GM12878 (cell line): ENCODE results near the gene DENR. TPM values are rescaled to one million over a fixed set of nuclear protein-coding genes. Genes with fewer than 3 reads are reported as not detected.
A peak's percentile ranks its signal among the peaks of the same experiment; 100 is the strongest.

ENCODE experiments used
- ATAC-seq: fragments of 200-7000 bp; cut with Tn5 transposase; 3 replicates; pipeline ENCODE4 v1.9.1; 2020; ENCODE audit warnings: mild to moderate bottlenecking, moderate library complexity
- BruUV-seq: library from RNA; stranded (reverse); fragments of 400-500 nt; replicated peaks from 2 replicates; lab custom pipeline; 2021; lab: Mats Ljungman, UMichigan
- CTCF ChIA-PET: fragments of 300-600 bp; sonication (Branson Sonifier 250); formaldehyde crosslinking; extraction: SDS; loops from one replicate; lab custom pipeline; 2021; ENCODE audit warnings: inconsistent platforms; lab: Yijun Ruan, JAX
- POLR2A ChIA-PET: fragments of 350-600 bp; formaldehyde crosslinking; extraction: SDS; loops from one replicate; lab custom pipeline; 2021; ENCODE audit warnings: inconsistent platforms; lab: Charles Lee
- RAD21 ChIA-PET: fragments of 300-600 bp; sonication (Branson Sonifier 250); formaldehyde crosslinking; loops from one replicate; lab custom pipeline; 2023; ENCODE audit warnings: antibody characterized with exemption; ENCODE audit not compliant: unreplicated experiment; lab: Charles Lee
- SMC1A ChIA-PET: fragments of 300-600 bp; sonication (Branson Sonifier 250); formaldehyde crosslinking; loops from one replicate; lab custom pipeline; 2023; ENCODE audit not compliant: unreplicated experiment, uncharacterized antibody; lab: Charles Lee
- DNase-seq: peaks from one replicate; pipeline ENCODE4 v3.0.0-alpha.2; 2011; ENCODE audit warnings: low read depth, low spot score
- FAIRE-seq: peaks from 3 replicates; lab custom pipeline; 2011; peaks lifted over from hg19 to GRCh38; lab: Jason Lieb, UNC
- H2AFZ ChIP-seq: 2 replicates; pipeline ENCODE4 v1.6.0; 2011; ENCODE audit warnings: low read depth, low read length, control low read depth; ENCODE audit not compliant: control insufficient read depth
- H3K27ac ChIP-seq: 2 replicates; pipeline ENCODE4 v1.5.1; 2011; ENCODE audit warnings: control low read depth; ENCODE audit not compliant: control insufficient read depth, insufficient read depth
- H3K27me3 ChIP-seq, 2 experiments: replicated peaks in 1 of 2; 2 replicates each; pipeline versions ENCODE4 v1.6.0 to v1.6.1; 2011; ENCODE audit warnings: low read length in 1 of 2; ENCODE audit not compliant: control insufficient read depth in 2 of 2, insufficient read depth in 2 of 2
- H3K36me3 ChIP-seq, 2 experiments: 2 replicates each; pipeline ENCODE4 v1.5.1; 2011; ENCODE audit warnings: low read length in 1 of 2; ENCODE audit not compliant: control insufficient read depth in 2 of 2, insufficient read depth in 2 of 2
- H3K4me1 ChIP-seq: 2 replicates; pipeline ENCODE4 v1.6.1; 2011; ENCODE audit warnings: mild to moderate bottlenecking, low read length, moderate library complexity, mixed read lengths; ENCODE audit not compliant: control insufficient read depth, insufficient read depth
- H3K4me2 ChIP-seq: 2 replicates; pipeline ENCODE4 v1.6.0; 2011; ENCODE audit warnings: control low read depth; ENCODE audit not compliant: control insufficient read depth, insufficient read depth
- H3K4me3 ChIP-seq: fragments of 200-600 bp; sonication (generic); 2 replicates; pipeline ENCODE4 v1.5.1; 2016
- H3K79me2 ChIP-seq: 2 replicates; pipeline ENCODE4 v1.6.0; 2011; ENCODE audit warnings: low read length; ENCODE audit not compliant: control insufficient read depth, insufficient read depth
- H3K9ac ChIP-seq: 2 replicates; pipeline ENCODE4 v1.8.0; 2011; ENCODE audit warnings: low read length, control low read depth, mixed read lengths; ENCODE audit not compliant: control insufficient read depth, insufficient read depth
- H3K9me3 ChIP-seq: replicated peaks from 3 replicates; pipeline ENCODE4 v1.5.1; 2011; ENCODE audit warnings: mild to moderate bottlenecking, low read length; ENCODE audit not compliant: control insufficient read depth, insufficient read depth
- H4K20me1 ChIP-seq: 2 replicates; pipeline ENCODE4 v1.6.0; 2011; ENCODE audit not compliant: control insufficient read depth, insufficient read depth
- CEBPZ ChIP-seq: fragments of 150-350 bp; IDR thresholded peaks from 2 replicates; pipeline ENCODE4 v1.6.1; 2016; ENCODE audit warnings: low read depth, low read length
- CHD4 ChIP-seq: fragments of 200-600 bp; sonication (generic); IDR thresholded peaks from 2 replicates; pipeline ENCODE4 v1.6.1; 2016; ENCODE audit warnings: mild to moderate bottlenecking
- EGR1 ChIP-seq, 2 experiments: IDR thresholded peaks; 1 replicate in 1 of 2; 2 replicates in 1 of 2; pipeline ENCODE4 v1.6.1; 2011 to 2012; ENCODE audit warnings: low read depth in 2 of 2, low read length in 2 of 2, borderline replicate concordance in 1 of 2, mild to moderate bottlenecking in 1 of 2, moderate library complexity in 1 of 2
- HDAC6 ChIP-seq: fragments of 200-600 bp; sonication (generic); IDR thresholded peaks from one replicate; pipeline ENCODE4 v1.8.0; 2017; ENCODE audit warnings: antibody characterized with exemption; ENCODE audit not compliant: unreplicated experiment
- IKZF1 ChIP-seq: fragments of 450-650 bp; conservative IDR thresholded peaks from 2 replicates; pipeline ENCODE4 v1.6.1; 2017; ENCODE audit warnings: antibody characterized with exemption, mild to moderate bottlenecking
- KDM1A ChIP-seq: fragments of 200-600 bp; sonication (generic); IDR thresholded peaks from 2 replicates; pipeline ENCODE4 v1.6.1; 2016; ENCODE audit warnings: borderline replicate concordance
- NFYA ChIP-seq: IDR thresholded peaks from 2 replicates; pipeline ENCODE4 v1.6.1; 2011; ENCODE audit warnings: low read depth, mild to moderate bottlenecking, low read length, improper control_type of control experiment, borderline replicate concordance
- NR2C1 ChIP-seq: fragments of 450-650 bp; IDR thresholded peaks from 2 replicates; pipeline ENCODE4 v1.6.1; 2017; ENCODE audit warnings: antibody characterized with exemption, mild to moderate bottlenecking, moderate library complexity
- NR2C2 ChIP-seq: IDR thresholded peaks from 2 replicates; pipeline ENCODE4 v1.6.1; 2011; ENCODE audit warnings: borderline replicate concordance, low read depth; ENCODE audit not compliant: control insufficient read depth, insufficient read length
- PBX3 ChIP-seq: IDR thresholded peaks from 2 replicates; pipeline ENCODE4 v1.6.1; 2011; ENCODE audit warnings: mild to moderate bottlenecking, low read depth, low read length, moderate library complexity; ENCODE audit not compliant: insufficient replicate concordance
- PRDM15 ChIP-seq: fragments of 450-650 bp; formaldehyde crosslinking; IDR thresholded peaks from 2 replicates; pipeline ENCODE4 v1.4.0; 2020; ENCODE audit warnings: mild to moderate bottlenecking, moderate library complexity
- RAD51 ChIP-seq: fragments of 450-650 bp; IDR thresholded peaks from 2 replicates; pipeline ENCODE4 v1.6.1; 2016; ENCODE audit warnings: moderate library complexity, mild to moderate bottlenecking, inconsistent platforms
- STAT1 ChIP-seq: fragments of 450-650 bp; conservative IDR thresholded peaks from 2 replicates; pipeline ENCODE4 v1.6.1; 2014; ENCODE audit warnings: antibody characterized with exemption, mild to moderate bottlenecking
- TCF12 ChIP-seq: IDR thresholded peaks from 2 replicates; pipeline ENCODE4 v1.6.1; 2011; ENCODE audit warnings: low read depth, mild to moderate bottlenecking, low read length
- ZNF384 ChIP-seq: IDR thresholded peaks from 2 replicates; pipeline ENCODE4 v1.6.1; 2012; ENCODE audit warnings: low read depth, mild to moderate bottlenecking, low read length, improper control_type of control experiment, borderline replicate concordance
- WGBS: methylation state at CpG from one replicate; pipeline ENCODE4 v1.1.6; 2016; ENCODE audit warnings: low lambda C conversion rate; ENCODE audit not compliant: insufficient replicate concordance, insufficient coverage; ENCODE audit errors: missing lambda C conversion rate; 5-methylcytosine and 5-hydroxymethylcytosine counted together
- in situ Hi-C: fragments of 300-500 bp; cut with MboI; formaldehyde crosslinking; loops from 9 replicates; pipeline ENCODE4 v1.14.3; 2018; ENCODE audit warnings: mixed read lengths
- intact Hi-C: fragments of 100-400 bp; cut with micrococcal nuclease; formaldehyde crosslinking; loops from one replicate; pipeline ENCODE4 v1.14.2; 2022; ENCODE audit not compliant: unreplicated experiment
- polyA plus RNA-seq, 11 experiments: library from polyadenylated mRNA; depleted of rRNA in 4 of 11; unstranded in 6 of 11; stranded (reverse) in 5 of 11; fragments of >200 nt; fragmentation: Nextera tagmentation in 4 of 11; fragmentation: Illumina TruSeq in 1 of 11; extraction: Ambion mirVana in 4 of 11; extraction: Trizol in 1 of 11; gene quantifications; 1 replicate in 1 of 11; 2 replicates in 10 of 11; pipeline versions ENCODE4 v1.2.1 to v1.2.3, GENCODE V29; 2011 to 2016; ENCODE audit warnings: inconsistent platforms in 2 of 11, missing spikeins in 2 of 11, low read depth in 1 of 11
- total RNA-seq, 4 experiments: library from RNA; depleted of rRNA in 3 of 4; stranded (reverse); fragments of >200 nt in 3 of 4; fragmentation: Illumina TruSeq in 1 of 4; extraction: Trizol in 1 of 4; gene quantifications; 2 replicates each; pipeline versions ENCODE4 v1.2.1 to v1.2.3, GENCODE V29; 2013 to 2021

Gene DENR
- total and polyA plus RNA-seq, 10 of the 15 experiments (the other 5 are each of a cell fraction or from before 2014, with no cell fraction given), result 29.4 to 97.7 (median 58.3) TPM

GRCh38 chr12:122749569-122750332, 2.9 kb upstream of the DENR start:
- in situ Hi-C loops, result loop anchor here (5.0 kb wide), 1 partner anchor 112 kb away; no protein-coding TSS in a partner anchor
- H2AFZ ChIP-seq, result no peak overlapping the region
- TF ChIP-seq PBX3 (no peak), NFYA (no peak), CEBPZ (no peak), STAT1 (no peak), ZNF384 (no peak), NR2C1 (no peak), IKZF1 (no peak), RAD51 (peak; percentile 47), EGR1 (IDR thresholded peaks at IDR 0.05; ENCODE audit: borderline replicate concordance in 1 of 2, low read depth in 2 of 2, low read length in 2 of 2) (no peak), KDM1A (no peak), CHD4 (no peak), HDAC6 (no peak), PRDM15 (CRISPR knock-in tag) (no peak), NR2C2 (no peak), TCF12 (no peak)

More at GRCh38 chr12:122749569-122750332, 2.9 kb upstream of the DENR start:
- Histone ChIP-seq H4K20me1 (no peaks in the 10 kb centered on the region), H3K27me3 (no peaks in the 10 kb centered on the region), H3K9ac (no peak overlapping the region), H3K27ac (no peak overlapping the region), H3K36me3 (no peaks in the 10 kb centered on the region), H3K4me2 (no peak overlapping the region), H3K9me3 (no peaks in the 10 kb centered on the region), H3K4me3 (no peak overlapping the region), H3K79me2 (peaks cover 21% of the 10 kb centered on the region), H3K4me1 (peaks cover 7% of the 10 kb centered on the region)
- RAD21 ChIA-PET, result no interaction called here
- DNase-seq (no peak), FAIRE-seq (no peak), ATAC-seq (no peak)
- WGBS, result 74% methylated on average over 6 of the region's 6 CpGs
- no TSS peak for BruUV-seq
- CTCF ChIA-PET, result interaction anchor here (1.3 kb wide), 1 partner anchor 112 kb away, joined by 5 read pairs; no protein-coding TSS in a partner anchor
- intact Hi-C loops, result loop anchor here (2.0 to 5.0 kb wide), 3 partner anchors 29 to 347 kb away; no protein-coding TSS in a partner anchor
- POLR2A ChIA-PET, result interaction anchor here (1.3 kb wide), 1 partner anchor 23 kb away, joined by 3 read pairs; no protein-coding TSS in a partner anchor
- SMC1A ChIA-PET, result interaction anchor here (0.6 to 1.7 kb wide), 3 partner anchors 23 to 417 kb away, joined by 3 to 14 read pairs (median 5); no protein-coding TSS in a partner anchor
